KG1 (cell line): ENCODE measurements around the gene CILP.

Experiments used
- DNase-seq: peaks from one replicate; lab custom pipeline; 2025; lab: John Stamatoyannopoulos, UW

CILP gene

GRCh38 chr15:65154720-65155119 lies 56.6 kb downstream of the CILP start:
- no peak for DNase-seq

- DNase-seq = no peak
Observed at GRCh38 chr15:65147902-65148301, 63.4 kb downstream of the CILP start.

- no peak for DNase-seq
Observed at GRCh38 chr15:65146438-65146837, 64.8 kb downstream of the CILP start.
